Limb (tissue), 2 donors: ENCODE measurements around the gene DNM3.

ENCODE experiments used
- DNase-seq, 2 donors: peaks; one replicate each; pipeline ENCODE4 v3.0.0-alpha.2; 2016; ENCODE audit errors: extremely low spot score in 2 of 2

The DNM3 gene

GRCh38 chr1:171817511-171818265 is 23.6 kb upstream of the DNM3 start:
- DNase-seq = no peak

- no peak for DNase-seq
Measured at GRCh38 chr1:171819946-171820345, 21.4 kb upstream of the DNM3 start.

DNA sequence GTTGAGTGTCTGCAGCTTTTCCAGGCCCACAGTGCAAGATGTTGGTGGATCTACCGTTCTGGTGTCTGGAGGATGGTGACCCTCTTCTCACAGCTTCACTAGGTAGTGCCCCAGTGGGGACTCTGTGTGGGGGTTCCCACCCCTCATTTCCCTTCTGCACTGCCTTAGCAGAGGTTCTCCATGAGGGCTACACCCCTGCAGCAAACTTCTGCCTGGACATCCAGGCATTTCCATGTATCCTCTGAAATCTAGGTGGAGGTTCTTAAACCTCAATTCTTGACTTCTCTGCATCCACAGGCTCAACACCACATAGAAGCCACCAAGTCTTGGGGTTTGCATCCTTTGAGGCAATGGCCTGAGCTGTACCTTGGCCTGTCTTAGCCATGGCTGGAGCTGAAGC is 14.3 kb upstream of the DNM3 start:
- no peak for DNase-seq

DNA sequence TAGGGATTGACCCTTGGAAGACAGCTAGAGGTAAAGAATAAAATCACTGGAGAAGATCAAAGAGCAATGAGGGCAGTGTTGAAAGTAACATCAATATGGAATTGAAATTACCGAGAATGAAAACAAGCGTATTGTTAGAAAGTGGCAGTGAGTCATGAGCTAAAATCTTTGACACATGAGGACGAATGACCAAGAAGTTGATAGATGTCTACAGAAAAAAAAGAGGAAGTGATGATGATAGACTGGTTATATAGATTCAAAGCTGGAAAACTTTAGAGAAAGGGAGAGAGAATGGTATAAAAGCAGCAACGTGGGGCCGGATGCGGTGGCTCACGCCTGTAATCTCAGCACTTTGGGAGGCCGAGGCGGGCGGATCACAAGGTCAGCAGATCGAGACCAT is 12.5 kb upstream of the DNM3 start:
- no peak for DNase-seq

DNA sequence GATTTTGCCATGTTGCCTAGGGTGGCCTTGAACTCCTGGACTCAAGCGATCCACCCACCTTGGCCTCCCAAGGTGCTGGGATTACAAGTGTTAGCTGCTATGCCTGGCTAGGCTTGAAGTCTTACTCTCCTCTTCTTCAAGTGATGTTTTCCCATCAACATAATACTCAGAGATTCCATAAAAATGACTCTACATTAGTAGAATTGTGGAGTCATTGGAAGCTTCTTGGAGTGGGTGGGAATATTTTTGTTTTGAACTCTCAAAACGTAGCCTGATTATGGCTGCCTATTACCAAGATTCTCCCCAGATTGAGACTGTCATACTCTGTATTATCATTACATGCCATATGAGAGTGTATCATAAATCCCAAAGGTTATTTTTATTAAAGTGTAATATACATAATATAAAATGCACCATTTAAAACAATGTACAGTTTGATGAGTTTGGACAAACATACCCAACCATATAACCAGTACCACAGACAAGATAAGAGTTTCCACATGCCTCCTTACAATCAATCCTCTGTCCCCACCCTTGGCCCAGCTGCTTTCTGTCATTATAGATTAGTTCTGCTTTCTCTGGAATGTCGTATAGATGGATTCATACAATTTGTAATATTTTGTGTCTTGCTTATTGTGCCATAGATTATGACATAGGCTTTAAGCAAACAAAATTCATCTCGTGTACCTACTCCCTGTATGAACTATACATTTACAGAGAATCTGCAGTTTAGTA is 8.0 kb upstream of the DNM3 start:
- no peak for DNase-seq

- no peak for DNase-seq
Measured at GRCh38 chr1:171834821-171835220, 6.5 kb upstream of the DNM3 start.

DNA sequence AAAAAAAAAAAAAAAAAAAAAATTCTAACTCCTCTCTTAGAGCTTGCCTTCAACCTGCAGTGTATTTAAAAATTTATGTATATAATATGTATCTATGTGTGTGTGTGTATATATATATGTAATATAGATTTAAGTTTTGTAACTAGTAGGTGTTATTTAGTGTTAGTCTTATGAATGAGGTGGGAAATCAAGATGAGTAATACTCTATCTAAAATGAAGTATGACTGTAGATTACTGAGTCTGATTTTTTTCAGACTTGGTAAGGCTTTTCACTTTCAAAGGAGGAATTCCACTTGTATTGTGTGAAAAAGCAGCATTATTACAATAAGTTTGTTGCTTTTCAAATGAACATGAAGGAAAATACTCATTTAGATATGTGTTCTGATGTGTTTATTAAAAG is 5.4 kb upstream of the DNM3 start:
- DNase-seq = no peak

- peak in 1 of 2 donors; percentile 57 for DNase-seq
Measured at GRCh38 chr1:171841931-171842761, 848 bp downstream of the DNM3 start.

GRCh38 chr1:171844381-171844780 is 3.1 kb downstream of the DNM3 start:
- DNase-seq = no peak

DNA sequence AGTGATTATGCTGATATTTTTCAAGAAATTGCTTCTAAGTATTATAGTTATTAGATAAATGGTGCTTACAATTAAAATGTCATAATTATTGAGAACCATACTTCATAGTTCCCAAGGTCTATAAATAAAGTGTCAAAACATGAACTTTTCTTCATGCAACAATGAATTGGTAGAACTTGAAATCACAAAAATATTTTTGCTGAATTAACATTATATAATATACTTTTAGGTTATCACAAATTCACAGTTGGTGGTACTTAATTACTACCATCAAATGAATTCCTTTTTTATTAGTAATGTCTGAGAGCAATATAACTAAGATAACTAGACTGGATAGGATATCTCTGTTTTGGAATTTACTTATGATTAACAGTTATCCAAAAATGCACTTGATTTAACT is 4.7 kb downstream of the DNM3 start:
- no peak for DNase-seq

DNA sequence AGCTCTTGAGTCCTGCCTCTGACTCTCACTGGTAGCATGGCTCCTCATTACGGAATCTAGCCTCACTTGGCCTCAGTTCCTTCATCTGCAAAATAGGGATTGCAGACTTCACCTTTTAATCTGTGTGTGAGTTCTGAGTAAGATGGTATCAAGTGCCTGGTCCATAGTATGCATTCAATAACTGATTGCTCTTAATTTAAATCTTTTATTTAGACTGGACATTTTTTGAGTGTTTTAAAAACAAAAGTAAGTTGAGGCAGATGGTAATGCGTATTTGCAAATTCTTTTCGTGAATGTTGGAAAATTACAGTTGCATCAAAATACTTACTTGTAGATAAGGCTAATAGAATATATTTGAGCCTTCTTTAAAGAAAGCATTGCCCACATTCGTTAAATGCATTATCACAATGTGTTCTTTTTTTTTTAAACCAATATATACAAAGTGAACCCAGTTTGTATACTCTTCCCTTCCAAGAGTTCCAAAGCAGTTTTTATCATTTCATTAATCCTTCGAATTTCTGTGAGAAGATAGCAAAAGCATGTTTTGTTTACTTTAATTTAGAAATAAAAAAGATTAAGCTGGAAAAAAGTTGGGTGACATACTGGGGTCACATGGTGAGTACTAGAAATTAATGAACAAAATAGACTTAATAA is 8.1 kb downstream of the DNM3 start:
- DNase-seq = no peak

DNA sequence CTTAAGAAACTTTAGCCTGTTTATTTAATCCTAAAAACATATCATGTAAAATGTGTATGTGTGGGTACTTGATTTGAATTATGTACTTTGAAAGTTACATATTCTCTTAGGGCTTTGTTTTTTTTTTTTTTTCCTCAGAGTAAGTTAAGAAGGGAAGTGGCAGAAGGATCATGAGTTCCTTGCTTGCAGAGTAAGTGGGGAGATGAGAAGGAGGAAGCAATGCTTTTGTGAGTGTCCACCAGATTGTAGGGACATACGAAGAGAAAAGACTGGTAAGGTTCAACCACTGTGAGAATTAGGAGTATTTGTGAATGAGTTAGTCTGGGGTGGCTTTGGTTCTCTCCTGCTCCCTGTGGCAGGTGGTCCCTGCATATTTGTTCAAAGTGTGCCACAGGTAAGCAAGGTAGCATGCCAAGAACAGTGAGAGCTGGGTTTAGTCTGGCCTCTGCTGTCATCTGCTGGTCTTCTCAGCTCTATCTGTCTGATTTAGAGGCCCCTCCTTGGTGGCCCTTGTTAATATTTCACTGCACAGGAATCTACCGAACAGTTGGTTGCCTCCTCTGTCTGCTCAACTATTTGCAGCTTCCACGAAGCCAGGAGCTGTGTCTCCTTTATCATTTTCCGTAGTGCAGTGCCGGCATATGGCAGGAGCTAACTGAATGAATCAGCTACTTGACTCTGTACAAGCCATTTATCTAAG is 9.5 kb downstream of the DNM3 start:
- no peak for DNase-seq

- no peak for DNase-seq
Measured at GRCh38 chr1:171852272-171852671, 11.0 kb downstream of the DNM3 start.

DNA sequence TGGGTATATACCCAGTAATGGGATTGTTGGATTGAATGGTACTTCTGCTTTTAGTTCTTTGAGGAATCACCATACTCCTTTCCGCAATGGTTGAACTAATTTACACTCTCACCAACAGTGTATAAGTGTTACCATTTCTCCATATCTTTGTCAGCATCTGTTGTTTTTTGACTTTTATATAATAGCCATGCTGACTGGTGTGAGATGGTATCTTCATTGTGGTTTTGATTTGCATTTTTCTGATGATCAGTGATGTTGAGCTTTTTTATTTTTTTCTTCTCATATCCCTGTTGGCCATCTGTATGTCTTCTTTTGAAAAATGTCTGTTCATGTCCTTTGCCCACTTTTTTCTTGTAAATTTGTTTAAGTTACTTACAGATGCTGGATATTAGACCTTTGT is 14.1 kb downstream of the DNM3 start:
- no peak for DNase-seq

- no peak for DNase-seq
Measured at GRCh38 chr1:171858696-171859095, 17.4 kb downstream of the DNM3 start.

- DNase-seq = no peak
Measured at GRCh38 chr1:171860696-171861095, 19.4 kb downstream of the DNM3 start.

DNA sequence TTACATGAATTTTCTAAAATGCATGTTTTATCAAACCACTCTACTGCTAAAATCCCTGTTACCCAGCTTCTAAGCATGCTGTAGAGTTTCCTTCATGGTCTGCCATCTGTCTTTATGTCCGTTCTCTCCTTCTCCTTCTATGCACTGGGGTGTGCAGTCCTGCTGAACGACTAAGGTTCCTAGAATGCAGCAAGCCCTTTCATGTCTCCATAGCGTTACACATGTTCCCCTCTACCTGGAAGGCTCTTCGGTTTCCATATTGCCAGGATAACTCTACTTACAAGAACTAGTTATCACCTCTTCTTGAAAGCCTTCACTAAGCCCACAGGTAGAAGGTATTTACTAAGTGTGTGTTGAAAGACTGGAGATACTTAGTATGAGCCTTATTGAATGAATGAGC is 22.2 kb downstream of the DNM3 start:
- DNase-seq = no peak

DNA sequence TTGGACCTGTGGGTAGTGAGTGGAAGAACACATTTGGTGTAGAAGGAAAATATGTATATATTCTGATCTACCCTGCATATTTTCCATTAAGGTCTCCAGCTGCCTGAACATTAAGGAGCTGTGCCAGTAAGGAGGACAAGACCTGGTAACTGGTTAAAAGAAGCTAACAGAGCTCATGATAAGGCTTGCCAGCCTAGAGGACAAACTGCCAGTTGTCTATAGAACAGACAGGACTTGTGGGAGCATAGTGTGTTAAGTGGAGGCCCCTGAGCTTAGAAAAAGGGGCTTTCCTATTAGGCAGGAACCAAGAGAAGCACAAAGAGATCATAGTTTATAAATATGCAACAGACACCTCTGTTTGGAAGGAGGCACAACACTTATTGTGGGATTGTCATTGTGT is 23.0 kb downstream of the DNM3 start:
- DNase-seq = no peak

DNA sequence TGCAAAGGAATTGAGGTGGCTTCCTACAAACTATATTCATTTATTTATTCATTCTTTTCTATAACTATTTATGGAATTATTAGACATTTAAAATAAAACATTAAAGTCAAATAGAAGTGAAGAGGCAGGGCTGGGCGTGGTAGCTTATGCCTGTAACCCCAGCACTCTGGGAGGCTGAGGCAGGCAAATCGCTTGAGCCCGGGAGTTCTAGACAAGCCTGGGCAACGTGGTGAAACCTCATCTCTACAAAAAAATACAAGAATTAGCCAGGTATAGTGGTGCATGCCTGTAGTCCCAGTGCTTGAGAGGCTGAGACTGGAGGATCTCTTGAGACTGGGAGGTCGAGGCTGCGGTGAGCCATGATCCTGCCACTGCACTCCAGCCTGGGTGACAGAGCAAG is 23.8 kb downstream of the DNM3 start:
- no peak for DNase-seq

- DNase-seq = no peak
Measured at GRCh38 chr1:171867236-171867635, 25.9 kb downstream of the DNM3 start.

- DNase-seq = no peak
Measured at GRCh38 chr1:171868217-171868803, 27.0 kb downstream of the DNM3 start.
